SKM-1 (cell line): ENCODE results near the gene DDC.

Experiments
- DNase-seq: peaks from one replicate; lab custom pipeline; 2025; ENCODE audit not compliant: unreplicated experiment; lab: John Stamatoyannopoulos, UW

The DDC gene

GRCh38 chr7:50421043-50421442, 144.2 kb downstream of the DDC start:
- no peak for DNase-seq

GRCh38 chr7:50418526-50419290, 146.5 kb downstream of the DDC start:
- no peak for DNase-seq

GRCh38 chr7:50418086-50418515, 147.1 kb downstream of the DDC start:
- peak; percentile 82 for DNase-seq

- DNase-seq = peak; percentile 77
These were observed 148.6 kb downstream of the DDC start for GRCh38 chr7:50416527-50417182.

GRCh38 chr7:50415844-50416364, 149.3 kb downstream of the DDC start:
- DNase-seq = no peak

GRCh38 chr7:50413561-50413960, 151.6 kb downstream of the DDC start:
- no peak for DNase-seq

GRCh38 chr7:50412973-50413372, 152.2 kb downstream of the DDC start:
- DNase-seq = no peak

- DNase-seq = no peak
These were observed 153.9 kb downstream of the DDC start for GRCh38 chr7:50411332-50411731.

GRCh38 chr7:50409856-50410745, 155.1 kb downstream of the DDC start:
- DNase-seq = no peak
